WI38 (cell line): ENCODE data around the gene RNF11.

ENCODE experiments used
- H3K4me3 ChIP-seq: 2 replicates; pipeline ENCODE4 v1.5.1; 2011; ENCODE audit warnings: low read depth, mild to moderate bottlenecking, control low read depth, low read length
- CTCF ChIP-seq: IDR thresholded peaks from 2 replicates; pipeline ENCODE4 v1.5.1; 2012; ENCODE audit warnings: low read depth, mild to moderate bottlenecking, control low read depth, low read length

RNF11 gene

GRCh38 chr1:51281807-51282206 is 45.7 kb downstream of the RNF11 start:
- H3K4me3 ChIP-seq, result no peak overlapping the region

GRCh38 chr1:51282605-51283004 is 46.5 kb downstream of the RNF11 start:
- TF ChIP-seq CTCF, result no peak
- H3K4me3 ChIP-seq, result no peak overlapping the region

More at GRCh38 chr1:51281807-51282206, 45.7 kb downstream of the RNF11 start:
- TF ChIP-seq CTCF, result no peak

GRCh38 chr1:51283979-51284378 is 47.9 kb downstream of the RNF11 start:
- no peak overlapping the region for H3K4me3 ChIP-seq
- no peak for TF ChIP-seq CTCF

GRCh38 chr1:51284487-51284954 is 48.4 kb downstream of the RNF11 start:
- no peak for TF ChIP-seq CTCF
- no peak overlapping the region for H3K4me3 ChIP-seq

- no peak for TF ChIP-seq CTCF
- H3K4me3 ChIP-seq, result no peak overlapping the region
Measured at GRCh38 chr1:51285055-51285454, 49.0 kb downstream of the RNF11 start.

- TF ChIP-seq CTCF, result no peak
- H3K4me3 ChIP-seq, result no peak overlapping the region
Measured at GRCh38 chr1:51287966-51288365, 51.9 kb downstream of the RNF11 start.

- H3K4me3 ChIP-seq, result no peak overlapping the region
- no peak for TF ChIP-seq CTCF
Measured at GRCh38 chr1:51288578-51288977, 52.5 kb downstream of the RNF11 start.
